Epidermal melanocyte (primary cell): ENCODE results near the gene MAGI2.

Experiments
- DNase-seq: peaks from one replicate; pipeline ENCODE4 v3.0.0; 2011; ENCODE audit warnings: low spot score; ENCODE audit not compliant: insufficient read length

Gene MAGI2

DNA sequence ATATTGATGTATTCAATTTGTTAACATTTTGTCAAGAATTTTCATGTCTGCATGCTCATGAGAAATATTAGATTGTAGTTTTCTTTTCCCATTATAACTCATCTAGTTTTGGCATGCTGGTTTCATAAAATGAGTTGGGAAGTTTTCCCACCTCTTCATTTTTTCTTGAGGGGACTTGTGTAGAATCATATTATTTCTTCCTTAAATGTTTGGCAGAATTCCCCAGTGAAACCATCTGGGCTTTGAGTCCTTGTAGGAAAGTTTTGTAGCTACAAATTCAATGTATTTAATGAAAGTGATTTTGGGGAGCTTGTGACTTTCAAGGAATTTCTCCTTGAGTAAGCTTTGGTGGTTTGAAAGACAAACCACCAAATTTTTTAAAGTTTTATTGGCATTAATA, 1481.7 kb downstream of the MAGI2 start:
- DNase-seq: no peak

DNA sequence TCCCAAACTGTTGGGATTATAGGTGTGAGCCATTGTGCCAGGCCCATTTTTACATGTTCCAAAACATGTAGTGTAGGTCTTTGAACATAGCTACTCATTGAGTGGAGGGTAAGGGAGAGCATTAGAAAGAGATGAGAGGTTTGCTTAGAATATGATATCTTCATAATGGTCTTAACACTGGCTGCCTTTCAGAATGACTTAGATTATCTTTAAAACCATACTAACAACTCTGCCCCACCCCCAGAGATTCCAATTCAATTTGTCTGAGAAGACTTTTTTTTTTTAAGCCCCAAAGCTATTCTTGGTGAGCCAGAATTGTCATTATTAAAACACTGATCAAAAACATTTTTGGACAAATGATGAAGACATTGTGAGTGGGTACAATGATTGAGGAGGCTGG, 1486.0 kb downstream of the MAGI2 start:
- DNase-seq: no peak
